ENCODE results near the gene PRR36.
"Not testable (repeated sequence)": the region's sequence is repeated elsewhere in the genome, so short reads cannot be mapped to it uniquely, and the experiment has no call there.

PRR36 gene

DNA sequence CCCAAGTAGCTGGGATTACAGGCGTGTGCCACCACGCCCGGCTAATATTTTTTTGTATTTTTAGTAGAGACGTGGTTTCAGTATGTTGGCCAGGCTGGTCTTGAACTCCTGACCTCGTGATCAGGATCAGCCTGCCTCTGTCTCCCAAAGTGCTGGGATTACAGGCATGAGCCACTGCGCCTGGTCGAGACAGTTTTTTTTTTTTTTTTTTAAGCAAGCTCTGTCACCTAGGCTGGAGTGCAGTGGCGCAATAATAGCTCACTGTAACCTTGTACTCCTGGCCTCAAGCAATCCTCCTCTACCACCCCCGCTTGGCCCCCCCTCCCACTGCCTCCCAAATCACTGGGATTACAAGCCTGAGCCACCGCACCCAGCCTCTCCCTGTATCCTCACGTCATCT is 23.1 kb upstream of the PRR36 start:
- DNase-seq: no peak

DNA sequence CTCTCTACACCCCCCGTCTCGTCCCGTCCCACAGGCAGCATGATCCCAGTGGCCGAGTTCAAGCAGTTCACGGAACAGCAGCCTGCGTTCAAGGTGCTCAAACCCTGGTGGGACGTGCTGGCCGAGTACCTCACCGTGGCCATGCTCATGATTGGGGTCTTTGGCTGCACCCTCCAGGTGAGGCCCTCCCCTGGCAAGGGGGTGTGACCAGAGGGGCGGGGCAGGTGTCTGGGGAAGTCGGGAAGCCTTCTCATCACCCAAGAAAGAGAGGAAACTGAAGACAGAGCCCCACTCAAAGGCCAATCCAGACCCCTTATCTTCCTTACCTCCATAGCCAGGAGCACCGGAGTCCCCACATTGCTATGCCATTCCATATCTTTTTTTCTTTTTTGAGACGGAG is 21.4 kb upstream of the PRR36 start:
- no peak for DNase-seq

DNA sequence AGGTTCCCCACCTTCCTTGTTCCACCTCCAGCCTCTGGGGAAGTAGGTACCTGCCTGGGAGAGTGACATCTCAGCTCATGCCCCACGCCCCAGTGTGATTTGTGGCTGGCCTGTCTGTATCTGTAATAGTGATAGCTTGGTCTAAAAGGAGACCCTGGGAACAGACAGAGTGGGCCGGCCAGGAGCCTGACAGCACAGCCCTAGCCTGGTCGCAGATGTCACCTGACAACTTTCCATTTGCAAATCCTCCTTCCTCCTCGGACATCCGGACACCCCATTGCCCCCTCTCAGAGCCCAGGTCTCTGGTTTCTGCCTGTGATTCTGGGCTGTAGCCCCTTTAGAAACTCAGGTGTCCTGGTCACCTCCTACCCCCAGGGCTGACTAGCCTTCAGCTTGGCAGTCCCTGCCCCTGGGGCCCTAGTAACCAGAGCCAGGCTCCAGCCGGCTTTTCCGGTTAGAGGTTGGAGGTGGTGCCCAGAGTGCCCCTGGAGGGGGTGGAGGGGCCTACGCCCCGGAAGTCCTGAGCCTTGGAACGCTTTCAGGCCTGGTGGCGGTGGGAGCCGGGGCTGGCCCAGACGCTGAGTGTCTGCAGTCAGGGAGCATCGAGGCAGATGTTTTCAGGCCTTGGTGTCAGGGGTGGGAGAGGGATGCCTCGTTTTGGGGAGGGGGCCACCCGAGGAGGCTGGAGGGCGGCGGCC is 20.6 kb upstream of the PRR36 start:
- DNase-seq: no peak

DNA sequence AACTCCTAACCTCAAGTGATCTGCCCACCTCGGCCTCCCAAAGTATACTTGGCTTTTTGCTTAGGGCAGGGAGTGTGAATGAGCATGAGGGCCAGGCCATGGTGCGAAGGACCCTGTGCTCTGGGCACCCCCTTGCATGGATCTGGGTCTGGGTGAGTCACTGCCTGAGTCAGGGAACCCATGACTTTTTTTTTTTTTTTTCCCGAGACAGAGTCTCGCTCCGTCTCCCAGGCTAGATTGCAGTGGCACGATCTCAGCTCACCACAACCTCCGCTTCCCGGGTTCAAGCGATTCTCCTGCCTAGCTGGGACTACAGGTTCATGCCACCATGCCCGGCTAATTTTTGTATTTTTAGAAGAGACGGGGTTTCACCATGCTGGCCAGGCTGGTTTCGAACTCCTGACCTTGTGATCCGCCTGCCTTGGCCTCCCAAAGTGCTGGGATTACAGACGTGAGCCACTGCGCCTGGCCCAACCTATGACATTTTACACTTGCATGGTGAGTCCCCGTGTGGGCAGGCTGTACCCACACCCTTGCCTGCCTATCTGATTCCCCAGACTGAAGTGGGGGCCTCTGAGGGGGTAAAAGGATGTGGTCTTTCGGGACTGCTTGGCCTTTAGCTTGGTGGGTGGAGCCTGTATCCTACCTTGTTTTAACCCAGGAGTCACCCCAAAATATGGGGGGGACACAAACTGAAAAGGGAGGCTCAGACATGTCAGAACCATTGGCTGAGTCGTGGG is 19.3 kb upstream of the PRR36 start:
- DNase-seq: not testable (repeated sequence)

DNA sequence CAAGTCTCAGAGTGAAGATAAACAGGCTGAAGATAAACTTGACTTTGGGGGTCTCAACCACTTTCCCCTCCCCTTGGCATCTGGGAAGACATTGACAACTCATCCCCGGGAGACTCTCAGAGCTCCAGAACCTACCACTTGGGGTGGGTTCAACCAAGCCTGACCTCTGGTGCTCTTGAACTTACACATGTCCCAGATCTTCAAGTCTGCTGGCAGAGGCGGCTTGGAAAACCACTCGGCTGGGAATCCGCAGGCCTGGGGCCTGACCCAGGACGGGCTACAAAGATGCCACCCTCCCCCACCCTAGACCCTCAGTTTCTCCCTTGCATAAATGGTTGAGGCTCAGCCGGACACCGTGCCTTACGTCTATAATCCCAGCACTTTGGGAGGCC is 14.6 kb upstream of the PRR36 start:
- no peak for DNase-seq

DNA sequence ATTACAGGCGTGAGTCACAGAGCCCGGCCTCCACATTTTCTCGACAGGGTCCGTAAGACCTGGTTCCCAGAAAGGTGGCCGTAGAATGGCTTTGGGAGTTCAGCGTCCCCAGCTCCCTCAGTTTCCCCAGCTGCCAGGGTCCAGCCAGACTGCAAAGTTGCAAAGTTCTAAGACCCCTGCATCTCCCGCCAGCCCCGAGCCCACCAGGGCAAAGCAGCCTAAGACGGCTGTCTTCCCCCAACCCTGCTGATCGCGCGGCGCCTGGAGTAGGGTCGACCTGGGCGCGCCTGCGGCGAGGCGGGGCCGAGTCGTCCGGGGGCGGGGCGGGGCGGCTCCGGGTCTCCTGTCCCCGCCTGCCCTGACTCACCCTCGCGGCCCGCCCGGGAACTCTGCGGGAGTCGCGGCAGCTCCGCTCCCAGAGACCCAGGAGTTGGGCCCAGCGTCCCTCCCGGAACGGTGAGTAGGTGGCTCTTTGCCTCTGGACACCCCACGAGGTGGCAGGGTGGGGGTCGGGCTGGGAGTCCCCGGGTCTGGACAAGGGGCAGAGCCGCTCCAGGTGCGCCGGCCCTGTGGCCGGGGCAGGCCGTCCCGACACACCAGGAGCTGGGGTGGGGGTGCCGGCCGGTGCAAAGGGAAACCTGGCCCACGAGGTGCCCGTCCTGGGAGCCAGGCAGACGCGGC is 14.1 kb upstream of the PRR36 start, which contains the start of gene LRRC8E:
Gene LRRC8E, plus strand, starts transcription at position 366 of the 681 bp plus-strand sequence. CDS start 7,094 bp downstream, outside the sequence.
- DNase-seq: peak; percentile 54 to 57

DNA sequence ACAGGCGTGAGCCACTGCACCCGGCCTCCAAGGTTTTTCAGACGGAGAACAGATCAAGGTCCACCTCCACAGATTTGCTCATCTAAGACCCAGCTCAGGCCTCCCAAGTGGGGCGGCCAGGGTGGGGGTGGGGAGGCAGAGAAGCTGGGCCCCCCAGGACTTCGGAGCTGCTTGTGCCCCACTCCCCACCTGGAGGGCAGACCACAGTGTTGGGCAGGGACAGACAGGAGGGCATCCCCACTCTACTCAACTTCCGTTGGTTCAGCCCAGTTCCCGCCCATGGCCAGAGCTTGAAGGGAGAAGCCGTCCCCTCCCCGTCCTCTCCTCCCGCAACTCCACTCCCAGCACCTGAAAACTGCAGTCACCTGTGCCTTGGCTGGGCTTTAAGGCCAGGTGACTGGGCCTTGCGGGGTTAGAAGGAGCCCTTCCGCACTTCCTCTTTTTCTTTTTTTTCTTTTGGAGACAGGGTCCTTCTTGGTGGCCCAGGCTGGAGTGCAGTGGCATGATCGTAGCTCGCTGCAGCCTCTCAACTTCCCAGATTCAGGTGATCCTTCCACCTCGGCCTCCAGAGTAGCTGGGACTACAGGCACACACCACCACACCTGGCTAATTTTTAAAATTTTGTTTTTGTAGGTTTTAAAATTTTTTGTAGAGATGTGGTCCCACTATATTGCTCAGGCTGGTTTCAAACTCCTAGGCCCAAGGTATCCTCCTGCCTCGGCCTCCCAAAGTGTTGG is 13.4 kb upstream of the PRR36 start:
- DNase-seq: no peak

DNA sequence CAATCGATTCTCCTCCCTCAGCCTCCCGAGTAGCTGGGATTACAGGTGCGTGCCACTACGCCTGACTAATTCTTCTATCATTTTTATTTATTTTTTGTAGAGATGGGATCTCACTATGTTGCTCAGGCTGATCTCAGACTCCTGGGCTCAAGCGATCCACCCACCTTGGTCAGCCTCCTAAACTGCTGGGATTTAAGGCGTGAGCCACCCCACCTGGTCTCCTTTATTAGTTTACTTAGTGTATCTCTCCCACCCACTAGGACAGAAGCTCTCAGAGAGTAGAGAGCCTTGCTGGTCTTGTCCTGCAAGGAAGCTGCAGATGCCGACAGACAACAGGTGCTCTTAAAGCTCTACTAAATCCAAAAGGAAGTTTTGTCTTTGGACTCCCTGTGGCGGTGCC is 11.6 kb upstream of the PRR36 start:
- DNase-seq: no peak

DNA sequence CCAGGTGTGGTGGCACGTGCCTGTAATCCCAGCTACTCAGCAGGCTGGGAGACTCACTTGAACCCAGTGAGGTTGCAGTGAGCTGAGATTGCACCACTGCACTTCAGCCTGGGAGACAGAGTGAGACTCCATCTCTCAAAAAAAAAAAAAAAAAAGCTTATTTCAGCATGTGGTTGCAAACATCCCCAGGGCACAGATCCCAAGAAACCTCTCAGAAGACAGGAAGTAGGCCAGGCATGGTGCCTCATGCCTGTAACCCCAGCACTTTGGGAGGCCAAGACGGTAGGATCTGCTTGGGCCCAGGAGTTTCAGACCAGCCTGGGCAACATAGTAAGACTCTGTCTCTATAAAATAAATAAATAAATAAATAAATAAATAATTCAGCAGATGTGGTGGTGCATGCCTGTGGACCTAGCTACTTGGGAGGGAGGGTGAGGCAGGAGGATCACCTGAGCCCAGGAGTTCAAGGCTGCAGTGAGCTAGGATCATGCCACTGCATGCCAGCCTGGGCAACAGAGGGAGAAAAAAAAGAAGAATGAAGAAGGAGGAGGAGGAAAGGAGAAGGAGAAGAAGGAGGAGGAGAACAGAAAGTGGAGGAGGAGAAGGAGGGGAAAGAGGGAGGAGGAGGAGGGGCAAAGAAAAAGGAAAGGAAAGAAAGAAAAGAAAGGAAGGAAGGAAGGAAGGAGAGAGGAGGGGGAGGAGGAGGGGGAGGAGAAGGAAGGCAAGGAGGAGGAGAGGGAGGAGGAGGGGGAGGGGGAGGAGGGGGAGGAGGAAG is 9.8 kb upstream of the PRR36 start:
- no peak for DNase-seq

DNA sequence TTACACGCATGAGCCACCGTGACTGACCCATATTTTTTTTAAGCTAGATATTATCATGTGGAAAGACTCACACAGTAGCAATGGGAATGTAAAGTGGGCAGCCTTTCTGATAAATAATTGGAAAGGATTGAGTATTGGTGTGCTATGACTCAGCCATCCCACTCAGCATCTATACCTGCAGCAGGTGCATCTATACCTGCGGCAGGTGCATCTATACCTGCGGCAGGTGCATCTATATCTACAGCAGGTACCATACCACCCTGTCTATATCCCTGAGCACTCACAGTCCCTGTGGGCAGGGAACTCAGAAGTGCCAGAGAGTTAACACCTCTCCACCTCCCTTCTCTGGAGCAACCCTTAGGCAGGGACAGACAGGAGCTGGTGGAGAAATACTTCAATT is 8.9 kb upstream of the PRR36 start:
- DNase-seq: no peak

DNA sequence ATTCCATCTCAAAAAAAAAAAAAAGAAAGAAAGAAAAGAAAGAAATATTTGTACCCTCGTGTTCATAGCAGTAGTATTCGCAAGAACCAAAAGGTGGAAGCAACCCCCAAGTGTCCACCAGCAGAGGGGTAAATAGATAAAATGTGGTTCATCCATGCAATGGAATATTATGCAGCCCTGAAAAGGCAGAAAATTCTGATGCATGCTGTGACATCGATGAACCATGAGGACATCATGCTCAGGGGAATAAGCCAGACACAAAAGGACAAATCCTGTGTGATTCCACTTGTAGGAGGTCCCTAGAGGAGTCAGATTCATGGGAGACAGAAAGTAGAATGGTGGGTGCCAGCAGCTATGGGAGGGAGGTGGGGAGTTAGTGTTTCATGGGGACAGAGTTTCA is 7.7 kb upstream of the PRR36 start:
- DNase-seq: no peak

DNA sequence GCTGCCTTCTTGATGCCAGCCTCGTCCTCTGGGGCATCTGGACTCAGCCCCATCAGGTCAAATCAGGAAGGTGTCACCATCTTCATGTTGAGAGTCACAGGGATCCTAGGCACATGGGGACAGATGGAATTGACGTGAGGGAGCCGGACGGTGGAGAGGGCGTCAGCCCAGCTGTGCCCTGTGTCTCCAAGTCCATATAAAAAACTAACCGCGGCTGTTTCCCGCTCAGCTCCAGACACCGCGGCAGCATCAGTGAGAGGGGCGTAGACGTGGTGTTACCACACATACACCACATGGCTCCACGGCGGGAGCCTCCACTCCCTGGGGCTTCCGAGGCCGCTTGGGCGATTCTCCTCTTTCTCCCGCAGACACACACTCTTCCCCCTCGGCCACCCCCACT is 5.6 kb upstream of the PRR36 start:
- no peak for DNase-seq

DNA sequence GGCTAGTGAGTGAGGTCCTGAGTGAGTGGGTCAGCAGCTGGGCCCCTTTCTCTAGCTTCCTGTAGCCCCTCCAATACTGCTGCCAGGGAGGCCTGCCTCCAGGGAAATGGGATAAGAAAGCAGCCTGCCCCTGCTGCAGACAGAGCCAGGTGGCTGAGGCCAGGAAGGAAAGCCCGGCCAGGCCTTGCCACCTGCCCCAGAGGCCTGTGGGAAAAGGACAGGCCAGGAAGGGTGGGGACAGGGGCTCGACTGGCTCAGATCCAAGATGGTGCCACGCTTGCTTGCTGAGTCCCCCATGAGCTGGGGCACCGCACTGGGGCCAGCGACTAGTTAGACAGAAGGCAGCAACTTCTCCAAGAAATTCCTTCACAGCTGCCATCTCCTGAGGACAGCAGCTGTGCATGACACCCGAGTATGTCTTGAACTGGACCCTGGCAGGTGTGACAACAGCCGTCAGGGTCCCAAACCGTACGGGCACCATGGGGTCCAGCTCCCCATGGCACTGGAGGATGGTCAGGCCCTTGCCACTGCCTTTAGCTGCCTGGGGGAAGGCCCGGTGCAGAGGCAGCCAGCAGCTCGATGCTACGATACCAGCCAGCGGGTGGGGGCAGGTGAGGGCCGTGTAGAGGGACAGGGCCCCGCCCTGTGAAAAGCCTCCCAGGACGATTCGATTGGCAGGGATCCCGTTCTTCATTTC is 5.1 kb upstream of the PRR36 start:
- no peak for DNase-seq

DNA sequence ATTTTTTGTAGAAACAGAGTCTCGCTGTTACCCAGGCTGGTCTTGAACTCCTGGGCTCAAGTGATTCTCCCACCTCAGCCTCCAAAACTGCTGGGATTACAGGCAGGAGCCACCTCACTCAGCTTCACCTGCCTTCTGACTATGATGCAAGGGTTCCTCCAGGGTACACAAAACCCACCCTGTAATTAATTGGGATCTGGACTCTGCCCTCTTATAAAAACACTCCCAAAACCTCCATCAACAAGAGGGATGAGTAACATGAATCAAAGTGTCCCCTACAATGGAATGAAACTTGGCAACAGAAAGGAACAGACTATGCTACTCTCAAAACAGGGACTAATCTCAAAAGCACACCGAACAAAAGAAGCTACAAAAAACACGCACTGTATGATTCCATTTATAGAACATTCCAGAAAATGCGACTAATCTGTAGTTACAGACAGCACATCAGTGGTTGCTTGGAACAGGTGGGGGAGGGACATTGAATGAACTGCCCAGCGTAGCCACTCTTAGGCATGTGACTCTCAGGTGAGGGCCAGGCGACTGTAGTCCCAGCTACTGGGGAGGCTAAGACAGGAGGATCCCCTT is 3.2 kb upstream of the PRR36 start:
- no peak for DNase-seq

DNA sequence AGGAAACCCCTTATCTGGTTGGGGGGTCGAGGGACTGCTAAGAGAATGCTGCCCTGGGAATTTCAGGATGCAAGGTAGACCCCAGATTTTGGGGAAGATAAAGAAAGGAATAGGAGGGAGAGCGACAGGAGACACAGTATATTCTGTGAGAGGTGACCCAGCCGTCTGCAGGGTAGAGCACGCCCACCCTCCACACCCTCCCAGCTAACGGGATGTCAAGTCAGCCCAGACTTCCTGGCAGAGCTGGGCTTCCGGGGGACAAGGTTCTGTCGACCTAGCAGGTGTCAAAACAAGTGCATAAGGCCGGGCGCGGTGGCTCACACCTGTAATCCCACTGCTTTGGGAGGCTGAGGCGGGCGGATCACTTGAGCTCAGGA is 695 bp upstream of the PRR36 start:
- DNase-seq: no peak

DNA sequence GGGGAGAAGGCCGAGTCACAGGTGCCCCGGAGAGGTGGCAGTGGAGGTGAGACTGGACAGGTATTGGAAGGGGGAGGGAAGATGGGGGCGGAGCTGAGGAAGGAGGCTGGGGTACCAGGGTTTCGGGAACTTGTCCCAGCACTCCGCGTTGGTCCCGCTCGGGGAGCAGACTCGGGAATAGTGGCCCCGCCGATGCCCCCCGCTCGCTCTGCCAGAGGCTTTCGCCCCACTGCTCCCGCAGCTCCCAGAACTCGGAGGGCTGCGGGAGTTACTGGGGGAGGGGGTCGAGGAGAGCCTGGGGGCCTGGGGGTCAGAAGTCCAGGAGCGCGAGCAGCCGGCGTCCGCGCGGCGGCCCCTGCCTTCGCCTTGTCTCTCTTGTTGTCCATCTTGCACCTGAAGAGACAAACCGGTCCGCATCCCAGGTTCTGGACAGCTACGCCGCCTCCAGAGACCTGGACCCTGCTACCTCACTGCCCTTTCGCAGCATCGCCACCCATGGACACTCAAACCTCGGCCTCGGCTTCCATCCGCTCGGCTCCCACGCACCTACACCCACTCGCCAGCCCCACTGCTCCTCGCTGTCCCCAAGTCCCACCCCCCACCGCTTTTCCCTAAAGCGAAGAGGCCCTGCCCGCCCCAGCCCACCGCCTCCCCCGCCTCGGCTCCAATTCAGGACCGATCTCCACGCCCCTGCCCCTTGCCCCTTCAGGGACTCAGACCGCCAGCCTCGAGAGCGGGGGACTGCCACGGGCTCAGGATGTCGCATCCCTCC is 700 bp downstream of the PRR36 start:
- no peak for DNase-seq

DNA sequence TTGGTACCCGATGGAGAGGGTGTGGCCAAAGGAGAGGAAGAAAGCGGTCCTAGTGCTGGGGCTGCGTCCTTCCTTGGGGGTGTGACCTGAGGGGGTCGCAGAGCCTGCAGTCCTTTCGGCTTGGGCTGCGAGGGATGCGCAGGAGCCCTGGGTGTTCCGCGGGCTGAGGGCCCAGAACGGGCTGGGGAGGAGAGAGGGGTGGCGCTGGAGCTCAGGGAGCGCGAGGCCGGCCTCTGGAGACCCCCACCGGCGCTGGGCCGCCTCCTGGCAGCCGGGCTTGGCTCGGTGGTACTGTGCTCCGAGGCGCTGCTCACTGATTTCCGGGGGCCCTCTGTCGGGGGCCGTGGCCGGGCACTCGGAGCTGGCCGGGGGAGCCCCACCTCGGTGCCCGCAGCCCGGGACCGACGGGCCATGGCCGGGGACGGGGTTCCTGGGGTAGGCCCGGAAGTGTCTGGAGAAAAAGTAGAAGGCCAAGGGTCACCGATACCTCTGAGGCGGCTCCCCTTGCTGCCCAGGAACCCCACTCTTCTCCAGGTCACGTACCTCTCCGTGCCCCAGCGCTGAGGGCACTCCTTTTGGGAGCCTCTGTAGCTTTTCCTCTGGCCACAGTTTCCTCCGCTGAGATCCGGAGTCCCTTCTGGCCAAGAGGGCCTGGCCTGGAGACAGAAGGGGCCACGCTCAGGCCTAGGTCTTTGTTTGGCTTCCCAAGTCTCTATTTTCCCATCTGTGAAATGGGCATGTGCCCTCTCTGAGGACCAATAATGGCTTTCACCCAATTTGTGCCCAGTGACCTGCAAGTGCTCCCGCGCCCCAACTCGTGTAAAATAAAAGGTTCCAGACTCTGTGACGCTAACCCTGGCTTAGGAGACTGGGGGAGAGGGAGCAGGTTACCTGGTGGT is 1.6 kb downstream of the PRR36 start:
- DNase-seq: no peak

DNA sequence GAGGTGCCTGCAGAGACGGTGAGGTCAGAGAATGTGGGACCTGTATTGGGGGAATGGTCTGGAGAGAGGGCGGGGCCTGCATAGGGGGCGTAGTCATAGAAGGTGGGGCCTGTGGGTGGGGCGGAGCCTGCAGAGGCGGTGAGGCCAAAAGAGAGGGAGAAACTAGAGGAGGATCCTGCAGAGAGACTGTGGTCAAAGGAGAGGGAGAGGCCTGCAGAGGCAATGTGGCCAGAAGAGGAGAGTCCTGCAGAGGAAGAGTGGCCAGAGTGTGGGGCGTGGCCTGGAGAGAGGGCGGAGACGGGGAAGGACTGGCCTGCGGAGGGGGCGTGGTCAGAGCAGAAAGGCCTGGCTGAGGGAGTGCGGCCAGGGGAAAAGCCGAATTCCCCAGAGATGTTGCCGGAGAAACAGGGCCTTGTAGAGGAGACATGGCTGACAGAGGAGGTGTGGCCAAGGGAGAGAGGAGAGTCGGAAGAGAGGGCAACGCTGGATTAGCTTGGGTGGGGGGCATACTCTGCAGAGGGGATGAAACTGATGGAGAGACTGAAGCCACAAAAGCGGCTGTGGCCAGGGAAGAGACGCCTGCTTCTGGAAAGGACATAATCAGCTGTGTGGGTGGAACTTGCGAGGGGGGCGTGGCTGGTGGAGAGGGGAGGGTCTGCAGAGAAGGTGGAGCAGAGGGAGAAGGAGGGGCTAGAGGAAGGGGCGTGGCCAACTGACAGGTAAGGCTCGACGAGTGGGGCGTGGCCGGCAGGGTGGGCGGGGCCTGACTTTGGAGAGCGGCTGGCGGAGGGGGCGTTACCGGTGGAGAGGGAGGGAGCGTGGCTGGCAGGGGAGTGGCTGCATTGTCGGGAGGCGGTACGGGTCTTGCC is 2.5 kb downstream of the PRR36 start:
- DNase-seq: peak; percentile 87

Data from activated CD4-positive, alpha-beta T cell treated with anti-CD3 and anti-CD28 coated beads, Interleukin-2, amount 50 U/mL, for 48 hours (primary cell).